GM19193 (cell line): ENCODE results near the gene CEP89.

Experiments used
- POLR2A ChIP-seq: IDR thresholded peaks from 4 replicates; pipeline ENCODE4 v1.6.1; 2011; ENCODE audit not compliant: insufficient read depth, insufficient read length; ENCODE audit errors: extremely low read depth

The CEP89 gene

GRCh38 chr19:32877323-32877912, 94.3 kb downstream of the CEP89 start:
- no peak for TF ChIP-seq POLR2A

- TF ChIP-seq POLR2A = no peak
Measured at GRCh38 chr19:32876919-32877285, 94.9 kb downstream of the CEP89 start.

- TF ChIP-seq POLR2A = no peak
Measured at GRCh38 chr19:32876236-32876918, 95.4 kb downstream of the CEP89 start.

GRCh38 chr19:32875428-32875827, 96.3 kb downstream of the CEP89 start:
- TF ChIP-seq POLR2A = no peak

GRCh38 chr19:32874605-32875004, 97.2 kb downstream of the CEP89 start:
- TF ChIP-seq POLR2A = no peak

GRCh38 chr19:32873247-32873959, 98.4 kb downstream of the CEP89 start:
- TF ChIP-seq POLR2A = no peak

- no peak for TF ChIP-seq POLR2A
Measured at GRCh38 chr19:32872391-32872790, 99.4 kb downstream of the CEP89 start.

GRCh38 chr19:32870981-32871451, 100.7 kb downstream of the CEP89 start:
- TF ChIP-seq POLR2A = no peak

- TF ChIP-seq POLR2A = no peak
Measured at GRCh38 chr19:32869966-32870573, 101.7 kb downstream of the CEP89 start.

GRCh38 chr19:32869369-32869965, 102.3 kb downstream of the CEP89 start, which contains the start of gene SLC7A9:
TSS of gene SLC7A9 (minus strand) at chr19:32869767. CDS start at chr19:32868534, 1,233 bp downstream.
- TF ChIP-seq POLR2A = no peak

- no peak for TF ChIP-seq POLR2A
Measured at GRCh38 chr19:32868206-32868950, 103.4 kb downstream of the CEP89 start.

GRCh38 chr19:32866564-32867265, 105.0 kb downstream of the CEP89 start:
- TF ChIP-seq POLR2A = no peak

GRCh38 chr19:32866061-32866460, 105.7 kb downstream of the CEP89 start:
- TF ChIP-seq POLR2A = no peak

- no peak for TF ChIP-seq POLR2A
Measured at GRCh38 chr19:32865326-32865725, 106.4 kb downstream of the CEP89 start.
